Measurements from ENCODE around the gene EIF4EBP2. TPM values are rescaled to one million over a fixed set of nuclear protein-coding genes. Genes with fewer than 3 reads are reported as not detected.

EIF4EBP2 gene
- total and polyA plus RNA-seq, 12 donors = 17.3 to 128 (median 78.3) TPM

DNA sequence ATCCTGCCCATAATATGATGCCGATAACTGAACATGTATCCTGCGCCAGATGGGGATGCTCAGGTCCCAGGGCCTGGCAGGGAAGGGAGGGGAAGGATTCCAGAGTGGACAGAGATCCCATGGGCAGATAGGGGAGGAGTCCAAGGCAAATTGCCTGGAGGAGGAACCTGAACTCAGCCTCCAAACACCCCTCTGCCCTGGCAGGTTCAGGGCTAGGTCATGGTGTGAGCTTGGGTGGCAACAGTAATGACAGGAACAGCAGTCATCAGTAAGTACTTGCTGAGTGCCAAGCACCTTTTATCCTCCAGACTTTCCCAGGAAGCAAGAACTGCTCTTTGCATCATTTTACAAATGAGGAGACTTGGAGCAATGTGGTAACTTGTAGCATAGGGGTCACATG lies 70.8 kb downstream of the EIF4EBP2 start:
- 88 to 90% methylated on average over 2 of the region's 2 CpGs for WGBS, 2 donors
- Histone ChIP-seq H3K4me3 (no peak overlapping the region), H3K27me3 (peaks cover 0 to 30% (median 0%) of the 10 kb centered on the region in 7 donors), H3K4me1 (peaks cover 11 to 28% (median 20%) of the 10 kb centered on the region in 9 donors), H3K27ac (no peak overlapping the region), H3K36me3 (no peaks in the 10 kb centered on the region), H3K9me3 (no peaks in the 10 kb centered on the region)
- DNase-seq (no peak), ATAC-seq (no peak)
- intact Hi-C loops (cut with DNase I) = loop anchor here in 1 of 10 donors (5.0 kb wide), 1 partner anchor 38 kb away; no protein-coding TSS in a partner anchor
- TF ChIP-seq, protein P1, sequence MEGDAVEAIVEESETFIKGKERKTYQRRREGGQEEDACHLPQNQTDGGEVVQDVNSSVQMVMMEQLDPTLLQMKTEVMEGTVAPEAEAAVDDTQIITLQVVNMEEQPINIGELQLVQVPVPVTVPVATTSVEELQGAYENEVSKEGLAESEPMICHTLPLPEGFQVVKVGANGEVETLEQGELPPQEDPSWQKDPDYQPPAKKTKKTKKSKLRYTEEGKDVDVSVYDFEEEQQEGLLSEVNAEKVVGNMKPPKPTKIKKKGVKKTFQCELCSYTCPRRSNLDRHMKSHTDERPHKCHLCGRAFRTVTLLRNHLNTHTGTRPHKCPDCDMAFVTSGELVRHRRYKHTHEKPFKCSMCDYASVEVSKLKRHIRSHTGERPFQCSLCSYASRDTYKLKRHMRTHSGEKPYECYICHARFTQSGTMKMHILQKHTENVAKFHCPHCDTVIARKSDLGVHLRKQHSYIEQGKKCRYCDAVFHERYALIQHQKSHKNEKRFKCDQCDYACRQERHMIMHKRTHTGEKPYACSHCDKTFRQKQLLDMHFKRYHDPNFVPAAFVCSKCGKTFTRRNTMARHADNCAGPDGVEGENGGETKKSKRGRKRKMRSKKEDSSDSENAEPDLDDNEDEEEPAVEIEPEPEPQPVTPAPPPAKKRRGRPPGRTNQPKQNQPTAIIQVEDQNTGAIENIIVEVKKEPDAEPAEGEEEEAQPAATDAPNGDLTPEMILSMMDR (IDR thresholded peaks at IDR 0.05) = no peak

- DNase-seq (no peak), ATAC-seq (no peak)
- 90 to 91% methylated on average over 8 of the region's 8 CpGs for WGBS, 2 donors
- Histone ChIP-seq H3K4me1 (peaks cover 19 to 37% (median 29%) of the 10 kb centered on the region in 9 donors), H3K27ac (no peak overlapping the region), H3K36me3 (no peaks in the 10 kb centered on the region), H3K27me3 (peaks cover 0 to 32% (median 0%) of the 10 kb centered on the region in 7 donors), H3K9me3 (no peaks in the 10 kb centered on the region), H3K4me3 (no peak overlapping the region)
- TF ChIP-seq, protein P1 (IDR thresholded peaks at IDR 0.05) = no peak
- intact Hi-C loops (cut with DNase I) = loop anchor here in 1 of 10 donors (5.0 kb wide), 1 partner anchor 37 kb away; no protein-coding TSS in a partner anchor
These were observed 71.7 kb downstream of the EIF4EBP2 start for GRCh38 chr10:70475661-70476060.

DNA sequence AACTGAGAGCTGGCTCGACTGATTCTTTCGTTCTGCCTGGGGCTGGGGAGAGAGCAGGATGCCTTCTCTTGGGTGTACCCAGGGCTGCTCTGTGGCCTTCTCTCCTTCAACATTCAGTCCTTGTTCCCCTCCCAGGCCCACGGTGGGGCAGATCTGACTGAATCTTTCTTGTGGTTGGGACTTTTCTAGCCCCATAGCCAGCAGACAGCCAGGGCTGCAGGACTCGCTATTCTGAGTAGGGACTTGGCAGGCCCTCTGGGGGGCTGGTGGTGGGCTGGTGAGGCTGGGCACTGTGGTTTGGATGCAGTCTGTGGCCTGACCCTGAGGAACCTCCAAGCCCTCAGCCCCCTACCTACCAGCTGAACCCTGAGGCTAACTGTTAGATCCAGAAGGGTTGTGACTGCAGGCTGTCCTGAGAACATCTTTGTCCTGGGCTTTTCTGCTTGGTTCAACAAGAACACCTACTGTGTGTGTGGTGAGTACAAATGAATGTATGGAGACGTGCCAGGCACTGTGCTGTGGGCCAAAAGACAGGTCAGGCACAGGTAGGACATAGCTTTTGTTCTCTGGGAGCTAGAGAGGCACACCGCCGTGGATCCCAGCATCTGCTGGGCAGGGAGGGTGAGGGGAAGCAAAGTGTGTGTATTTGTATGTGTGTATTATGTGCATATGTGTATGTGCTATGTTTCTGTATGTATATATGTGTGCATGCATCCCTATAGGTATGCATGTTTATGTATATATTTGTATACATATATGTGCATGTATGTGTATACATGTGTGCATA lies 72.5 kb downstream of the EIF4EBP2 start:
- intact Hi-C loops (cut with DNase I) = loop anchor here in 1 of 10 donors (5.0 kb wide), 1 partner anchor 36 kb away; no protein-coding TSS in a partner anchor
- TF ChIP-seq, protein P1 (IDR thresholded peaks at IDR 0.05) = no peak
- peaks cover 0 to 32% (median 0%) of the 10 kb centered on the region in 7 donors for H3K27me3 ChIP-seq
- DNase-seq (no peak), ATAC-seq (no peak)
- no peaks in the 10 kb centered on the region for H3K9me3 ChIP-seq
- H3K4me3 ChIP-seq = no peak overlapping the region
- H3K27ac ChIP-seq = no peak overlapping the region
- 76 to 81% methylated on average over 7 of the region's 7 CpGs for WGBS, 2 donors
- no peaks in the 10 kb centered on the region for H3K36me3 ChIP-seq
- peaks cover 20 to 45% (median 36%) of the 10 kb centered on the region in 9 donors for H3K4me1 ChIP-seq

DNA sequence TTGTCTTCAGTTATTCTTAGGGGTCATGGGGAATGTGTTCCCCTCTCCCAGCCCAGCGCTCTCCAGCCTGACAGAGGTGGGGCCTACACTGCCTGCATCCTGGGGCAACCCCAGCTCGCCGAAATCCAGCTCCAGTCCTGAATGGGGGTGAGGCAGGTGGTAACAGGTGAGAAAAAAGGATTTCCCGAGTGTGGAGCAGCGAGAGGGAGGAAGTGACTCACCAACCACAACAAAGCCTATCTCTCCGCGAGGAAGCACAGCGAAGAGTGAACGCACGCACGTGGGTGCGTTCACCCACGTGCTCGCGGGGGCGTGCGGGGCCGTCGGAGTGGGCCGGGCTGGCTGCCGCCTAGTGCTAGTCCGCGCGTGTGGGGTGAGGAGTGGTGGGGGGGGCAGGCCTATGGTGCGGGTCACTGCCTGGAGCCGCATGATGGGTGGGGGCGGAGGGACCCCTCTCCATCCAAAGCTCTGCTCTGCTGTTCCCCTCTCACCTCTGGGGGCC lies 73.8 kb downstream of the EIF4EBP2 start:
- Histone ChIP-seq H3K9me3 (no peaks in the 10 kb centered on the region), H3K27ac (peak overlapping the region; percentile 26 to 91 (median 82)), H3K4me1 (peaks cover 30 to 58% (median 47%) of the 10 kb centered on the region in 9 donors), H3K36me3 (no peaks in the 10 kb centered on the region), H3K27me3 (peaks cover 0 to 32% (median 0%) of the 10 kb centered on the region in 7 donors), H3K4me3 (peak overlapping the region; percentile 40 to 77 (median 64))
- DNase-seq (peak in 1 of 2 donors; percentile 30), ATAC-seq (peak in 7 of 8 donors; percentile 3 to 26 (median 14))
- intact Hi-C loops (cut with DNase I) = loop anchor here in 1 of 10 donors (5.0 kb wide), 1 partner anchor 35 kb away; no protein-coding TSS in a partner anchor
- 26 to 35% methylated on average over 25 to 27 of the region's 27 CpGs for WGBS, 2 donors
- TF ChIP-seq, protein P1 (IDR thresholded peaks at IDR 0.05) = no peak

Other genes with a start within 250 kb of the EIF4EBP2 start
- 100 to 1,000 TPM in 4 of 10 donors, 10 to 100 TPM in 6; 67.5 to 118 (median 97.5) TPM for gene SAR1A, start 233.6 kb upstream of the EIF4EBP2 start, total RNA-seq
- gene SAR1A, start 233.6 kb upstream of the EIF4EBP2 start, polyA plus RNA-seq = 10 to 100 TPM; 29.4 to 46.7 TPM
- 100 to 1,000 TPM in 2 of 10 donors, 10 to 100 TPM in 8; 47.1 to 139 (median 69.9) TPM for gene PPA1, start 170.7 kb upstream of the EIF4EBP2 start, total RNA-seq
- gene PPA1, start 170.7 kb upstream of the EIF4EBP2 start, polyA plus RNA-seq = 100 to 1,000 TPM in 1 of 2 donors, 10 to 100 TPM in 1; 53.3 to 111 TPM
- gene NPFFR1, start 120.1 kb upstream of the EIF4EBP2 start, total RNA-seq = under 1 TPM in 1 of 10 donors, not detected in 9; 0.07 TPM
- not detected for gene NPFFR1, start 120.1 kb upstream of the EIF4EBP2 start, polyA plus RNA-seq
- gene LRRC20, start 21.5 kb upstream of the EIF4EBP2 start, total RNA-seq = 10 to 100 TPM; 39.9 to 73.8 (median 58.2) TPM
- 10 to 100 TPM; 11.0 to 13.8 TPM for gene LRRC20, start 21.5 kb upstream of the EIF4EBP2 start, polyA plus RNA-seq
- under 1 TPM in 1 of 10 donors, not detected in 9; 0.29 TPM for gene NODAL, start 37.5 kb downstream of the EIF4EBP2 start, total RNA-seq
- under 1 TPM in 1 of 2 donors, not detected in 1; 0.04 TPM for gene NODAL, start 37.5 kb downstream of the EIF4EBP2 start, polyA plus RNA-seq
- gene PALD1, start 74.6 kb downstream of the EIF4EBP2 start, total RNA-seq = 10 to 100 TPM in 1 of 10 donors, 1 to 10 TPM in 9; 4.8 to 10.3 (median 6.1) TPM
- 1 to 10 TPM; 4.1 to 5.6 TPM for gene PALD1, start 74.6 kb downstream of the EIF4EBP2 start, polyA plus RNA-seq
- 10 to 100 TPM in 1 of 10 donors, 1 to 10 TPM in 5, under 1 TPM in 4; 0.33 to 13.8 (median 1.2) TPM for gene PRF1, start 198.6 kb downstream of the EIF4EBP2 start, total RNA-seq
- gene PRF1, start 198.6 kb downstream of the EIF4EBP2 start, polyA plus RNA-seq = 1 to 10 TPM in 1 of 2 donors, under 1 TPM in 1; 0.61 to 1.5 TPM

Data from heart right ventricle (tissue), 16 donors.